ENCODE results near the gene CEP72.

GRCh38 chr5:662751-663435, 50.8 kb downstream of the CEP72 start:
- TF ChIP-seq CTCF (optimal IDR thresholded peaks at IDR 0.05 in 1 of 3, IDR thresholded peaks at IDR 0.05 in 1 of 3, conservative IDR thresholded peaks at IDR 0.05 in 1 of 3; ENCODE audit: extremely low read depth in 1 of 3, insufficient read depth in 2 of 3, low read length in 3 of 3): no peak
- TF ChIP-seq EZH2 (IDR thresholded peaks at IDR 0.05; ENCODE audit: low read length): no peak

All from keratinocyte (primary cell).